ENCODE data around the gene ITPRID2. TPM values are rescaled to one million over a fixed set of nuclear protein-coding genes. Genes with fewer than 3 reads are reported as not detected.

The ITPRID2 gene
- polyA plus RNA-seq, 1 donor (not counting 4 experiments of a cell fraction or from before 2014, with no cell fraction given) = 146 TPM

DNA sequence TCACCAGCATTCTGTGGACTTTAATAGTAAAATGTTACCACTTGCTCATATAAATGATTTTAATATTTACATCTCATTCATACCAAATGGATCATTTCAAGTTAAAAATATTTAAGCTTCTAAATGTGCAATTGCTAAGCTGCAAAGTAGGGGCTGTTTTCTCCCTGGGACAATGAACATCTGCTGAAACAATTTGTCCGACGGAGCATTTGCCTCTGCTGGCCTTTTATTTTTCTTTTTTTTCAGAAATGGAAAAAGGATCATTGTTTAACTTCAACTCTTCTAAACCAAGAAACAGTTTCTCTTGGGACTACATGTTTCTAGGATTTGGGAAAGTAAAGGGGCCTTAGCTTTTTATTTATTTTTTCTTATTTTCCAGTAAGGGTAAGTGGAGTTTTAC, 43.8 kb upstream of the ITPRID2 start:
- no peaks in the 10 kb centered on the region for H3K27me3 ChIP-seq (ENCODE audit: control insufficient read depth, extremely low read depth, insufficient read depth, low read length)
- H3K9me1 ChIP-seq (ENCODE audit: control insufficient read depth, extremely low read depth, insufficient read depth, low read length) = no peaks in the 10 kb centered on the region

DNA sequence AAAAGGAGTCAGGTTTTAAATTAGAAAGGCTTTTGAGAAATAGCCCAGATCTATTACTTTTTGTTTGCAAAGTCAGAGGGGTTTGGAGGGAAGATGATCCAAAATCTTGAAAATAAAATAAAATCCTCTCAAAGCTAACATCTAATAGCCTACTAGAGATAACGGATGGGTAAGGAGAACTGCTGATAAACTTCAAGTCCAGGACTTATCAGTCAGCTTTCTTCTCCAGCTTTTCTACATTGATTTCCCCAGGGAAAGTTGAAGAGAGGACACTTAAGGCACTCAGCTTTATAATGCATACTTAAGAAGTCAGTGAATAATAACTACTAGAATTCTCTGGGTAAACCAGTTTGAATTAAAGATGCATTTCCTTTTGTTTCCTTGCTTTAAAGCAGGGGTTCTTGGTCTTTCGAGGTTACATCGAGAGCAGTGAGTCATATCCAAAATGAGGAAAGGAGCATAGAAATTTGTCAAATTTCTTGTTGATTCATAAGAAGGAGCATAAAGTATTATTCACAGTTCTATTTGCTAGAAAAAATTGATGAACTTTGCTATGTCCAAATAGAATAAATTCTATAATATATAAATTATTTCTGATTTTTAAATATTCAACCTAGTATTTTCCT, 43.2 kb upstream of the ITPRID2 start:
- Histone ChIP-seq H2AFZ (ENCODE audit: control insufficient read depth, low read length) (no peak overlapping the region), H3K4me1 (ENCODE audit: control insufficient read depth, extremely low read depth, insufficient read depth, low read length) (no peaks in the 10 kb centered on the region), H3K27me3 (ENCODE audit: control insufficient read depth, extremely low read depth, insufficient read depth, low read length) (no peaks in the 10 kb centered on the region), H3K4me3 (ENCODE audit: control insufficient read depth in 2 of 3, extremely low read depth in 1 of 3, insufficient read depth in 2 of 3, low read depth in 1 of 3, low read length in 3 of 3) (no peak overlapping the region), H3K79me2 (ENCODE audit: control insufficient read depth, insufficient read depth, low read length) (no peaks in the 10 kb centered on the region), H4K20me1 (ENCODE audit: control insufficient read depth, extremely low read depth, insufficient read depth, low read length) (no peaks in the 10 kb centered on the region), H3K27ac (ENCODE audit: control insufficient read depth, insufficient read depth, low read length) (no peak overlapping the region), H3K9me1 (ENCODE audit: control insufficient read depth, extremely low read depth, insufficient read depth, low read length) (no peaks in the 10 kb centered on the region), H3K9me3 (ENCODE audit: control insufficient read depth, low read depth, low read length) (no peaks in the 10 kb centered on the region), H3K9ac (ENCODE audit: control insufficient read depth, extremely low read depth, insufficient read depth, low read length) (no peak overlapping the region), H3K36me3 (ENCODE audit: control insufficient read depth in 2 of 2, extremely low read depth in 1 of 2, insufficient read depth in 2 of 2, low read length in 2 of 2) (no peaks in the 10 kb centered on the region), H3K4me2 (ENCODE audit: control insufficient read depth, extremely low read depth, insufficient read depth, low read depth, low read length) (no peak overlapping the region)
- TF ChIP-seq, protein P1, sequence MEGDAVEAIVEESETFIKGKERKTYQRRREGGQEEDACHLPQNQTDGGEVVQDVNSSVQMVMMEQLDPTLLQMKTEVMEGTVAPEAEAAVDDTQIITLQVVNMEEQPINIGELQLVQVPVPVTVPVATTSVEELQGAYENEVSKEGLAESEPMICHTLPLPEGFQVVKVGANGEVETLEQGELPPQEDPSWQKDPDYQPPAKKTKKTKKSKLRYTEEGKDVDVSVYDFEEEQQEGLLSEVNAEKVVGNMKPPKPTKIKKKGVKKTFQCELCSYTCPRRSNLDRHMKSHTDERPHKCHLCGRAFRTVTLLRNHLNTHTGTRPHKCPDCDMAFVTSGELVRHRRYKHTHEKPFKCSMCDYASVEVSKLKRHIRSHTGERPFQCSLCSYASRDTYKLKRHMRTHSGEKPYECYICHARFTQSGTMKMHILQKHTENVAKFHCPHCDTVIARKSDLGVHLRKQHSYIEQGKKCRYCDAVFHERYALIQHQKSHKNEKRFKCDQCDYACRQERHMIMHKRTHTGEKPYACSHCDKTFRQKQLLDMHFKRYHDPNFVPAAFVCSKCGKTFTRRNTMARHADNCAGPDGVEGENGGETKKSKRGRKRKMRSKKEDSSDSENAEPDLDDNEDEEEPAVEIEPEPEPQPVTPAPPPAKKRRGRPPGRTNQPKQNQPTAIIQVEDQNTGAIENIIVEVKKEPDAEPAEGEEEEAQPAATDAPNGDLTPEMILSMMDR (optimal IDR thresholded peaks at IDR 0.05 in 1 of 3, IDR thresholded peaks at IDR 0.05 in 1 of 3, conservative IDR thresholded peaks at IDR 0.05 in 1 of 3; ENCODE audit: extremely low read depth in 1 of 3, insufficient read depth in 2 of 3, low read length in 3 of 3) = no peak
- TF ChIP-seq EZH2 (IDR thresholded peaks at IDR 0.05; ENCODE audit: low read length) = no peak
- DNase-seq (ENCODE audit: low read depth, low spot score) = no peak
- no peak for FAIRE-seq
- dilution Hi-C loops (cut with MboI; ENCODE audit: extremely low pct_ligation_motif_present, low sequenced_read_pairs) = no loop called here

More for the DNA sequence above, 43.8 kb upstream of the ITPRID2 start:
- dilution Hi-C loops (cut with MboI; ENCODE audit: extremely low pct_ligation_motif_present, low sequenced_read_pairs) = no loop called here
- no peak for FAIRE-seq
- DNase-seq (ENCODE audit: low read depth, low spot score) = no peak
- no peaks in the 10 kb centered on the region for H3K9me3 ChIP-seq (ENCODE audit: control insufficient read depth, low read depth, low read length)
- TF ChIP-seq, protein P1 (optimal IDR thresholded peaks at IDR 0.05 in 1 of 3, IDR thresholded peaks at IDR 0.05 in 1 of 3, conservative IDR thresholded peaks at IDR 0.05 in 1 of 3; ENCODE audit: extremely low read depth in 1 of 3, insufficient read depth in 2 of 3, low read length in 3 of 3) = no peak
- TF ChIP-seq EZH2 (IDR thresholded peaks at IDR 0.05; ENCODE audit: low read length) = no peak
- H3K36me3 ChIP-seq (ENCODE audit: control insufficient read depth in 2 of 2, extremely low read depth in 1 of 2, insufficient read depth in 2 of 2, low read length in 2 of 2) = no peaks in the 10 kb centered on the region
- no peak overlapping the region for H3K9ac ChIP-seq (ENCODE audit: control insufficient read depth, extremely low read depth, insufficient read depth, low read length)
- no peak overlapping the region for H3K4me3 ChIP-seq (ENCODE audit: control insufficient read depth in 2 of 3, extremely low read depth in 1 of 3, insufficient read depth in 2 of 3, low read depth in 1 of 3, low read length in 3 of 3)
- H2AFZ ChIP-seq (ENCODE audit: control insufficient read depth, low read length) = no peak overlapping the region
- no peak overlapping the region for H3K27ac ChIP-seq (ENCODE audit: control insufficient read depth, insufficient read depth, low read length)
- no peaks in the 10 kb centered on the region for H3K79me2 ChIP-seq (ENCODE audit: control insufficient read depth, insufficient read depth, low read length)
- H3K4me1 ChIP-seq (ENCODE audit: control insufficient read depth, extremely low read depth, insufficient read depth, low read length) = no peaks in the 10 kb centered on the region
- H3K4me2 ChIP-seq (ENCODE audit: control insufficient read depth, extremely low read depth, insufficient read depth, low read depth, low read length) = no peak overlapping the region
- H4K20me1 ChIP-seq (ENCODE audit: control insufficient read depth, extremely low read depth, insufficient read depth, low read length) = no peaks in the 10 kb centered on the region

Measured in keratinocyte (primary cell).